ENCODE results near the gene NDUFA1.
"Not testable (repeated sequence)": the region's sequence is repeated elsewhere in the genome, so short reads cannot be mapped to it uniquely, and the experiment has no call there.

NDUFA1 gene

DNA sequence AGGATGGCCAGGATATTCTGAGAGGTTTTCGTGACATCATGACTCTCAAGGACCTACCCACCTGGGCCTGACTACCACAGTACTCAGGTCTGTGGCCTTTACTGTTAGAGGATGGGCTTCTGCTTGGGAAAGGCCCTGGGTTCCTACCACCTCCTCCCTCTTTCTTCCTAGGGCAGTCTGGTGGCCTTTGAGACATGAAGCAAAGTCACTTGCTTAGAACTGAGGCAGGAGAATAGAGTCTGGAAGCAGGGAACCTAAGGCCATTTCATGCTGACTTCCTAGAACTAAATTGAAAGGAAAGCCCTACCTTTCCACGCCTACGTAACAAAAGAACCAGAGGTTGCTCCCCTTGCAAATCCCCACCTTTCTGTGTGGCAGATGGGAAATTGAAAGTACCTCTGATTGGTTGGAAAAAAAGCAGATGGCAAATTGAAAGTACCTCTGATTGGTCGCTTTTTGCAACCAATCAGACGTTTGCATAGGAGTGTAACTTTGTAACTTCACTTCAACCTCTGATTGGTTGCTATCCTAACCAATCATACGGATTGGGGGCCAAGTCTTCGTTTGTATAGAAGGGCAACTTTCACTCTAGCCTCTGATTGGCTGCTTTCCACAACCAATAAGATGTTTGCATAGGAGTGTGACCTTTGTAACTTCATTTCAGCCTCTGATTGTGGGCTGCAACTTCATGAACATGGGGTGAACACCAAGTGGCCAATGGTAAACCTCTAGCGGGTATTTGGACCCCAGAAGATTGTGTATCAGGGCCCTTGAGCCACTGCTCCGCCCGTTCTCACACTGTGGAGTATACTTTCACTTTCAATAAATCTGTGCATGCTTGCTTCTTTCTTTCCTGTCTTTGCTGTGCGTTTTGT is 14.2 kb downstream of the NDUFA1 start:
- DNase-seq (ENCODE audit: insufficient read length, low spot score) (no peak), FAIRE-seq (no peak)
- no peak for TF ChIP-seq POLR2A (IDR thresholded peaks at IDR 0.05; ENCODE audit: low read depth, low read length)

GRCh38 chrX:119887721-119888425 is 16.2 kb downstream of the NDUFA1 start:
- FAIRE-seq (no peak), DNase-seq (ENCODE audit: insufficient read length, low spot score) (no peak)
- TF ChIP-seq POLR2A (IDR thresholded peaks at IDR 0.05; ENCODE audit: low read depth, low read length): no peak

GRCh38 chrX:119890626-119891025 is 19.0 kb downstream of the NDUFA1 start:
- not testable (repeated sequence) for FAIRE-seq; DNase-seq (ENCODE audit: insufficient read length, low spot score)

- DNase-seq (ENCODE audit: insufficient read length, low spot score); FAIRE-seq: not testable (repeated sequence)
These were observed 20.5 kb downstream of the NDUFA1 start for GRCh38 chrX:119891961-119892692.

DNA sequence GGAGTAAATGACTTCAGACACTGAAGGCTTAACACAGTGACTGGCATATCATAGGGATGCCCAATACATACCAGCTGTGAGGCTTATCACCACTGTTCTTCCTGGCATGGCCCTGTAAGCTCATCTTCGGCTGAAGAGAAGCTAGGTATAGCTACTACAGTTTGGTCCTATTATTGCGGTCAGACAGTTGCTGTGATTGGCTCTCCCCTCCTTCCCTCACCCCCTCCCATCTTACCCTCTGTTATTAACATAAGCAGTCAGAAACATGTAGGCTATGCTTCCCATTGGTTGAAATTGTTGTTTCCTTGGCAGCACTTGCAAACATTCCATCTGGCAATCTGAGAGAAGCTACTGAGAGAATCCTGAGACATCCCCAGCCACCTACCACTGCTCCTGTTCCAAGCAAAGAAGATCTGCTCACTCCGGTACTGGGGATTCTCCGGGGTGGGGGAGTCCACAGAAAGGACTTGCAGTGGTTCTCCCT is 24.3 kb downstream of the NDUFA1 start, which contains the start of gene AKAP14:
AKAP14 (plus strand) TSS at position 51 of the 484 bp plus-strand sequence. CDS start 7,331 bp downstream, outside the sequence.
- no peak for FAIRE-seq
- DNase-seq (ENCODE audit: insufficient read length, low spot score): no peak
- TF ChIP-seq POLR2A (IDR thresholded peaks at IDR 0.05; ENCODE audit: low read depth, low read length): no peak

GRCh38 chrX:119899125-119899524 is 27.5 kb downstream of the NDUFA1 start:
- TF ChIP-seq POLR2A (IDR thresholded peaks at IDR 0.05; ENCODE audit: low read depth, low read length): no peak
- no peak for FAIRE-seq
- no peak for DNase-seq (ENCODE audit: insufficient read length, low spot score)

DNA sequence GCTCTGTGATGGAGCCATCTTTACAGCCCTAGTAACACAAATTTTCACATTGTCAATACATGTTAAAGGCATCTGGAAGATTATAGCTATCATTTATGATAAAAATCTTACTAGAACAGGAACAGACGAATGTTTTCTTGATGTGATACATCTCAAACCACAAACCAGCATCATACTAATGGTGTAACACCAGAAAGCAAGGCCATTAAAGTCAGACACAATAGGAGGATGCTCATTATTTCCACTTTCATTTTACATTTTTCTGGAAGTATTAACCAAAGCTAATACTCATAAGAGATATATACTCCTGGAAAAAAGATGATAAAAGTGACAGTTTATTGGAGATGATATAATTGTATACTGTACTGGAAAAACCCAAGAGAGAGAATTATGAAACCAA is 29.3 kb downstream of the NDUFA1 start:
- DNase-seq (ENCODE audit: insufficient read length, low spot score) (no peak), FAIRE-seq (no peak)
- no peak for TF ChIP-seq POLR2A (IDR thresholded peaks at IDR 0.05; ENCODE audit: low read depth, low read length)

DNA sequence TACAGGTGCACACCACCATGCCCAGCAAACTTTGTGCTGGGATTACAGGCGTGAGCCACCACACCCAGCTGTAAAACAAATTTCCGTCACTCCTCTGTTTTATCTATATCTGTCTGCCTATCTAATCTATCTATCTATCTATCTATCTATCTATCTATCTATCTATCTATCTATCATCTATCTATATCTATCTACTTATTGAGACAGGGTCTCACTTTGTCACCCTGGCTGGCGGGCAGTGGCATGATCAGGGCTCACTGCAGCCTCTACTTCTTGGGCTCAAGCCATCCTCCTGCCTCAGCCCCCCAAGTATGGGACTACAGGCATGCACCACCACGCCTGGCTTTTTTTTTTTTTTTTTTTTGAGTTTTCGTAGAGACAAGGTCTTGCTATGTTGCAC is 44.7 kb downstream of the NDUFA1 start:
- no peak for TF ChIP-seq POLR2A (IDR thresholded peaks at IDR 0.05; ENCODE audit: low read depth, low read length)
- FAIRE-seq (no peak), DNase-seq (ENCODE audit: insufficient read length, low spot score) (no peak)

- no peak for FAIRE-seq
- no peak for DNase-seq (ENCODE audit: insufficient read length, low spot score)
- TF ChIP-seq POLR2A (IDR thresholded peaks at IDR 0.05; ENCODE audit: low read depth, low read length): no peak
These were observed 46.2 kb downstream of the NDUFA1 start for GRCh38 chrX:119917877-119918276.

GRCh38 chrX:119919835-119920585 is 48.4 kb downstream of the NDUFA1 start:
- no peak for TF ChIP-seq POLR2A (IDR thresholded peaks at IDR 0.05; ENCODE audit: low read depth, low read length)
- no peak for DNase-seq (ENCODE audit: insufficient read length, low spot score)
- no peak for FAIRE-seq

- not testable (repeated sequence) for DNase-seq (ENCODE audit: insufficient read length, low spot score); FAIRE-seq
These were observed 50.8 kb downstream of the NDUFA1 start for GRCh38 chrX:119922391-119922790.

Data from H54 (cell line).